ENCODE results near the gene PLD5. TPM values are rescaled to one million over a fixed set of nuclear protein-coding genes. Genes with fewer than 3 reads are reported as not detected.
"Not testable (repeated sequence)": the region's sequence is repeated elsewhere in the genome, so short reads cannot be mapped to it uniquely, and the experiment has no call there.

PLD5 gene
- total and polyA plus RNA-seq, 7 experiments from 2014 or later: not detected

GRCh38 chr1:242276769-242277168 is 247.7 kb downstream of the PLD5 start:
- H3K4me3 Mint-ChIP-seq; DNase-seq; ATAC-seq; H3K4me1 Mint-ChIP-seq; H3K4me1 ChIP-seq (ENCODE audit: control insufficient read depth in 2 of 2, insufficient read depth in 2 of 2, low read length in 2 of 2); POLR2A ChIA-PET; H3K36me3 Mint-ChIP-seq; H3K27ac Mint-ChIP-seq; H3K9me3 ChIP-seq (ENCODE audit: control insufficient read depth in 2 of 3, low read length in 3 of 3); H3K27ac ChIP-seq (ENCODE audit: low read depth, low read length); H3K27me3 Mint-ChIP-seq; CTCF ChIA-PET; H3K36me3 ChIP-seq (ENCODE audit: control insufficient read depth in 2 of 3, insufficient read depth in 3 of 3, low read length in 3 of 3); H3K4me3 ChIP-seq (ENCODE audit: low read length); H3K9me3 Mint-ChIP-seq; intact Hi-C loops (cut with micrococcal nuclease); H3K27me3 ChIP-seq (ENCODE audit: control insufficient read depth in 2 of 2, insufficient read depth in 2 of 2, low read length in 2 of 2): not testable (repeated sequence)

GRCh38 chr1:242267004-242267403 is 257.5 kb downstream of the PLD5 start:
- H3K27ac Mint-ChIP-seq; H3K27ac ChIP-seq (ENCODE audit: low read depth, low read length); H3K4me3 ChIP-seq (ENCODE audit: low read length); H3K36me3 ChIP-seq (ENCODE audit: control insufficient read depth in 2 of 3, insufficient read depth in 3 of 3, low read length in 3 of 3); H3K4me3 Mint-ChIP-seq; H3K4me1 Mint-ChIP-seq; H3K9me3 ChIP-seq (ENCODE audit: control insufficient read depth in 2 of 3, low read length in 3 of 3); intact Hi-C loops (cut with micrococcal nuclease); CTCF ChIA-PET; H3K27me3 Mint-ChIP-seq; H3K27me3 ChIP-seq (ENCODE audit: control insufficient read depth in 2 of 2, insufficient read depth in 2 of 2, low read length in 2 of 2); DNase-seq; H3K4me1 ChIP-seq (ENCODE audit: control insufficient read depth in 2 of 2, insufficient read depth in 2 of 2, low read length in 2 of 2); H3K36me3 Mint-ChIP-seq; H3K9me3 Mint-ChIP-seq; ATAC-seq: not testable (repeated sequence)
- POLR2A ChIA-PET: interaction anchor here (0.7 kb wide), 1 partner anchor 34 kb away, joined by 8 read pairs; no protein-coding TSS in a partner anchor

- H3K36me3 ChIP-seq (ENCODE audit: control insufficient read depth in 2 of 3, insufficient read depth in 3 of 3, low read length in 3 of 3); H3K9me3 Mint-ChIP-seq; H3K27me3 Mint-ChIP-seq; H3K36me3 Mint-ChIP-seq; H3K4me1 ChIP-seq (ENCODE audit: control insufficient read depth in 2 of 2, insufficient read depth in 2 of 2, low read length in 2 of 2); H3K4me3 ChIP-seq (ENCODE audit: low read length); CTCF ChIA-PET; H3K27me3 ChIP-seq (ENCODE audit: control insufficient read depth in 2 of 2, insufficient read depth in 2 of 2, low read length in 2 of 2); POLR2A ChIA-PET; H3K4me1 Mint-ChIP-seq; H3K27ac ChIP-seq (ENCODE audit: low read depth, low read length); H3K9me3 ChIP-seq (ENCODE audit: control insufficient read depth in 2 of 3, low read length in 3 of 3); ATAC-seq; H3K27ac Mint-ChIP-seq; DNase-seq; intact Hi-C loops (cut with micrococcal nuclease); H3K4me3 Mint-ChIP-seq: not testable (repeated sequence)
Measured at GRCh38 chr1:242264419-242264818, 260.1 kb downstream of the PLD5 start.

- no peak for DNase-seq
- H3K27me3 ChIP-seq (ENCODE audit: control insufficient read depth in 2 of 2, insufficient read depth in 2 of 2, low read length in 2 of 2): no peaks in the 10 kb centered on the region
- H3K9me3 ChIP-seq (ENCODE audit: control insufficient read depth in 2 of 3, low read length in 3 of 3): no peaks in the 10 kb centered on the region
- Mint-ChIP-seq H3K4me1 (no peaks in the 10 kb centered on the region), H3K27ac (no peak overlapping the region), H3K9me3 (no peaks in the 10 kb centered on the region), H3K36me3 (no peaks in the 10 kb centered on the region), H3K27me3 (no peaks in the 10 kb centered on the region), H3K4me3 (no peak overlapping the region)
- H3K36me3 ChIP-seq (ENCODE audit: control insufficient read depth in 2 of 3, insufficient read depth in 3 of 3, low read length in 3 of 3): no peaks in the 10 kb centered on the region
- H3K4me1 ChIP-seq (ENCODE audit: control insufficient read depth in 2 of 2, insufficient read depth in 2 of 2, low read length in 2 of 2): no peaks in the 10 kb centered on the region
- ATAC-seq: no peak
- H3K27ac ChIP-seq (ENCODE audit: low read depth, low read length): no peak overlapping the region
- no peak overlapping the region for H3K4me3 ChIP-seq (ENCODE audit: low read length)
- CTCF ChIA-PET: no interaction called here
- POLR2A ChIA-PET: no interaction called here
- intact Hi-C loops (cut with micrococcal nuclease): no loop called here
Measured at GRCh38 chr1:242245255-242245654, 279.2 kb downstream of the PLD5 start.

- Histone ChIP-seq H3K9me3 (ENCODE audit: control insufficient read depth in 2 of 3, low read length in 3 of 3) (no peaks in the 10 kb centered on the region), H3K27me3 (ENCODE audit: control insufficient read depth in 2 of 2, insufficient read depth in 2 of 2, low read length in 2 of 2) (no peaks in the 10 kb centered on the region), H3K36me3 (ENCODE audit: control insufficient read depth in 2 of 3, insufficient read depth in 3 of 3, low read length in 3 of 3) (no peaks in the 10 kb centered on the region), H3K4me1 (ENCODE audit: control insufficient read depth in 2 of 2, insufficient read depth in 2 of 2, low read length in 2 of 2) (no peaks in the 10 kb centered on the region), H3K27ac (ENCODE audit: low read depth, low read length) (no peak overlapping the region), H3K4me3 (ENCODE audit: low read length) (no peak overlapping the region)
- ATAC-seq (no peak), DNase-seq (no peak)
- POLR2A ChIA-PET: no interaction called here
- Mint-ChIP-seq H3K36me3 (no peaks in the 10 kb centered on the region), H3K27ac (no peak overlapping the region), H3K4me1 (no peaks in the 10 kb centered on the region), H3K27me3 (no peaks in the 10 kb centered on the region), H3K9me3 (peaks cover 0 to 1% (median 0%) of the 10 kb centered on the region in 11 donors), H3K4me3 (no peak overlapping the region)
- intact Hi-C loops (cut with micrococcal nuclease): no loop called here
- CTCF ChIA-PET: no interaction called here
Measured at GRCh38 chr1:242243472-242243871, 281.0 kb downstream of the PLD5 start.

GRCh38 chr1:242242983-242243382 is 281.5 kb downstream of the PLD5 start:
- no peaks in the 10 kb centered on the region for H3K9me3 ChIP-seq (ENCODE audit: control insufficient read depth in 2 of 3, low read length in 3 of 3)
- Mint-ChIP-seq H3K9me3 (peaks cover 0 to 2% (median 0%) of the 10 kb centered on the region in 11 donors), H3K4me3 (no peak overlapping the region), H3K4me1 (no peaks in the 10 kb centered on the region), H3K36me3 (no peaks in the 10 kb centered on the region), H3K27ac (no peak overlapping the region), H3K27me3 (no peaks in the 10 kb centered on the region)
- ATAC-seq (no peak), DNase-seq (no peak)
- ChIA-PET CTCF (no interaction called here), POLR2A (no interaction called here)
- no peak overlapping the region for H3K27ac ChIP-seq (ENCODE audit: low read depth, low read length)
- no peaks in the 10 kb centered on the region for H3K4me1 ChIP-seq (ENCODE audit: control insufficient read depth in 2 of 2, insufficient read depth in 2 of 2, low read length in 2 of 2)
- H3K36me3 ChIP-seq (ENCODE audit: control insufficient read depth in 2 of 3, insufficient read depth in 3 of 3, low read length in 3 of 3): no peaks in the 10 kb centered on the region
- no peak overlapping the region for H3K4me3 ChIP-seq (ENCODE audit: low read length)
- no peaks in the 10 kb centered on the region for H3K27me3 ChIP-seq (ENCODE audit: control insufficient read depth in 2 of 2, insufficient read depth in 2 of 2, low read length in 2 of 2)
- intact Hi-C loops (cut with micrococcal nuclease): no loop called here

GRCh38 chr1:242241936-242242335 is 282.6 kb downstream of the PLD5 start:
- Histone ChIP-seq H3K36me3 (ENCODE audit: control insufficient read depth in 2 of 3, insufficient read depth in 3 of 3, low read length in 3 of 3) (no peaks in the 10 kb centered on the region), H3K9me3 (ENCODE audit: control insufficient read depth in 2 of 3, low read length in 3 of 3) (no peaks in the 10 kb centered on the region), H3K4me3 (ENCODE audit: low read length) (no peak overlapping the region), H3K4me1 (ENCODE audit: control insufficient read depth in 2 of 2, insufficient read depth in 2 of 2, low read length in 2 of 2) (no peaks in the 10 kb centered on the region), H3K27me3 (ENCODE audit: control insufficient read depth in 2 of 2, insufficient read depth in 2 of 2, low read length in 2 of 2) (no peaks in the 10 kb centered on the region), H3K27ac (ENCODE audit: low read depth, low read length) (no peak overlapping the region)
- H3K36me3 Mint-ChIP-seq: no peaks in the 10 kb centered on the region
- H3K27ac Mint-ChIP-seq: no peak overlapping the region
- ATAC-seq: no peak
- no peak overlapping the region for H3K4me3 Mint-ChIP-seq
- CTCF ChIA-PET: no interaction called here
- POLR2A ChIA-PET: no interaction called here
- no peaks in the 10 kb centered on the region for H3K27me3 Mint-ChIP-seq
- peaks cover 0 to 9% (median 0%) of the 10 kb centered on the region in 11 donors for H3K9me3 Mint-ChIP-seq
- intact Hi-C loops (cut with micrococcal nuclease): no loop called here
- no peak for DNase-seq
- no peaks in the 10 kb centered on the region for H3K4me1 Mint-ChIP-seq
